Measurements from ENCODE around the gene CMTM2.
A peak's percentile ranks its signal among the peaks of the same experiment; 100 is the strongest.

Gene CMTM2, protein sequence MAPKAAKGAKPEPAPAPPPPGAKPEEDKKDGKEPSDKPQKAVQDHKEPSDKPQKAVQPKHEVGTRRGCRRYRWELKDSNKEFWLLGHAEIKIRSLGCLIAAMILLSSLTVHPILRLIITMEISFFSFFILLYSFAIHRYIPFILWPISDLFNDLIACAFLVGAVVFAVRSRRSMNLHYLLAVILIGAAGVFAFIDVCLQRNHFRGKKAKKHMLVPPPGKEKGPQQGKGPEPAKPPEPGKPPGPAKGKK

GRCh38 chr16:66578651-66579531 lies at the start of gene CMTM2:
TSS of gene CMTM2 (plus strand) at chr16:66579463. CDS start at chr16:66579608, 145 bp downstream.
- no peak for DNase-seq (ENCODE audit: extremely low read depth in 1 of 2, low read depth in 1 of 2)

DNA sequence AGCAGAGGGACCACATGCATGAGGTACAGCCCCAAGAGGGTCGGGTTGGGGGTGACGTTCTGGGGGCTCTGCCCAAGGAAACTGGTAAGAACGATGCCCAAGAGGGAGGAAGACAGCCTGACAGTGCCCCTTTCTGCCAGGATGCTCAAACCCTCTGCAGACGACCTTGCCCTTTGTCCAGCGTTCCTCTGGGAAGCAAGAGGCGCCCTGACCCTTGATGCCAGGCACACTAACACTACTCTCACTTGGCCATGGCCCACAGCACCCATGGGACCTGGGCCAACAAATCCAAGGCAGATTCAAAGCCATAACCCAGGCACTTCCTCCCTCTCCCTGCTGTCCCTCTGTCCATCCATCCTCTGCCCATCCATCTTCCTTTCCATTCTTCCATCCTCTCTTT lies 49.8 kb upstream of the CMTM2 start:
- DNase-seq (ENCODE audit: extremely low read depth in 1 of 2, low read depth in 1 of 2) = no peak

DNA sequence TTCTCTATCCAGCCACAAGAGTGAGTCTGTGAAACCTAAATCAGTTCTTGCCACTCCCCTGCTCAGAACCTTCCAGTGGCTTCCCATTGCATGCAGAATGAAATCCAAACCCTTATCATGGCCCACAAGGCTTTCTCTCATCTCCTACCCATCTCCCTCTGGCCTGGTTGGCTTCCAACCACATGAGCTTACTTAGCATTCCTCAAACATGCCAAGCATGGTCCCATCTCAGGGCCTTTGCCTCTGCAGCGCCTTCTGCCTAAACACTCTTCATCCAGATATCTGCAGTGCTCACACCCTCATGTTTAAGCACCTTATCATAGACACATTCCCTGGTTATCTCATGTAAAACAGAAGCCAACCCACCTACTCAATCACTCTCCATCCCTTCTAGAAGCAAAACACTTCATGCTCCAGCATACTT lies 44.9 kb upstream of the CMTM2 start:
- DNase-seq (ENCODE audit: extremely low read depth in 1 of 2, low read depth in 1 of 2) = no peak

DNA sequence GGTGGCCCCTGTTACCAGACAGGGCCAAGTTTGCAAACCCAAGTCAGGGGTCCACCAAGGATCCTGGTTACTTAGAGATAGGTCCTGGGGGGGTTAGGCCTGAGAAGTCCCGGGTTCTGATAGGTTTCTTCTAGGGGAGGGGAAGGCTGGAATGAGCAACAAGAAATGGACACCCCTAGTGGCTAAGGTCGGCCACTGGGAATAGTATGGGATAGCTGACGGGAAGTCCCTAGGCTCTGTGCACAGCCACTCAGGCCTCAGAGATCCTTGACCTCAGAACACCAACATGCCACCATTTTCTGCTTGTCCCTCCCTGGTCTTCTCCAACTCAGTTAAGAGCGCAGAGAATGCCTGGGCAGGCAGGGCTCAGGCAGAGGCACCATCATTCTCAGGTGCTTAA lies 42.7 kb upstream of the CMTM2 start:
- no peak for DNase-seq (ENCODE audit: extremely low read depth in 1 of 2, low read depth in 1 of 2)

GRCh38 chr16:66537236-66537635 lies 42.0 kb upstream of the CMTM2 start:
- DNase-seq (ENCODE audit: extremely low read depth in 1 of 2, low read depth in 1 of 2) = no peak

- DNase-seq (ENCODE audit: extremely low read depth in 1 of 2, low read depth in 1 of 2) = no peak
Measured at GRCh38 chr16:66538910-66539309, 40.4 kb upstream of the CMTM2 start.

- no peak for DNase-seq (ENCODE audit: extremely low read depth in 1 of 2, low read depth in 1 of 2)
Measured at GRCh38 chr16:66539623-66540469, 39.4 kb upstream of the CMTM2 start.

GRCh38 chr16:66541388-66542355 lies 37.6 kb upstream of the CMTM2 start:
- DNase-seq (ENCODE audit: extremely low read depth in 1 of 2, low read depth in 1 of 2) = no peak

DNA sequence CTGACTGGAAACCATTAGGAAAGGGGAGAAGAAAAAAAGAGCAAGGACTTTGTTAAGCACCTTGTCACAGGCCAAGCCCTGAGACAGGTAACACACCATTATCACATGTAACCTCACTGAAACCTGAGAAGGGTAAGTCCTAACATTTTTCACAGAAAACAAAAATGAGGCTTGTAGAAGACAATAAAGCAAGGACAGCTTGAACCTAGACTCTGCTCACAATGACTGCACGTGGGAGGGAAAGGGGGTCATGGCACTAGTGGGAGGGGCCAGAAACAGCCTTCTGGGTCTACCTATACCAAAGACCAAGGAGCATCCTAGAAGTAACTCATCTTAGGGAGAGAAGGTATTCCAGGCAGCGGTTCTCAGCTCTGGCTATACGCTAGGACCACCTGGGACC lies 36.9 kb upstream of the CMTM2 start:
- no peak for DNase-seq (ENCODE audit: extremely low read depth in 1 of 2, low read depth in 1 of 2)

GRCh38 chr16:66543541-66543940 lies 35.7 kb upstream of the CMTM2 start:
- DNase-seq (ENCODE audit: extremely low read depth in 1 of 2, low read depth in 1 of 2) = no peak

DNA sequence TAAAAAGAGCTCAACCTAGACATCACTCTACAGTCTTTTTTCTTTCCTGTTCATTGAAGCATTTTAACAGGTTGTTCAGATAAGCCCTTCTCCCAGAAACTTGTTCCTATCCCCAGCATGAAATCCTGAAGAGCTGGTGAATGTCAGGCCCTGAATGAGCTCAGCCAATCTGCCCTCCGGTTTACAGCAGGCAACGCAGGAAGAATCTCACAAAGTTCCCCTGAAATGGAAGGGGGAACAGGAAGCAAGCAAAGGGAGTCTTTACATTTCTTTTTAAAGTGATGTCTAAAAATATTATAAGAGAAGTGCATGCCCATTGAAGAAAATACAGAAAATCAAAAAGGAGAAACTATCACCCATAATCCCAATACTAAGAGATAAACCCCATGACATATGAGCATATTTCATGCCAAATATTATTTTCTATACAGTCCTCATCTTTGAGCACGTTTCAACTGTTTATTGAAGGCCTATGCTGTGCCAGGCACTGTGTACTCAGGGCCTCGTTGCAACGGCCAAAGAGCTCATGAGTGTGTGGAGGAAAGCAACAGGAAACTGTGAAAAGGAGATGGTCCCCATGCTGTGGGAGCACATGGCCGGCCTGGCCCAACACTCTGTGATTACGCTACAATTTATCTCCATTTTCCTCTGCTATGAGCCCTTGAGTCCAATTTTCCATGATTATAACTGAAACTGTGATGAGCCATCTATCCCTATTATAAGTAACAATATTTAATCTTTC lies 35.1 kb upstream of the CMTM2 start:
- DNase-seq (ENCODE audit: extremely low read depth in 1 of 2, low read depth in 1 of 2) = no peak

GRCh38 chr16:66547101-66547989 lies 31.9 kb upstream of the CMTM2 start:
- DNase-seq (ENCODE audit: extremely low read depth in 1 of 2, low read depth in 1 of 2) = no peak

GRCh38 chr16:66548068-66548467 lies 31.2 kb upstream of the CMTM2 start:
- DNase-seq (ENCODE audit: extremely low read depth in 1 of 2, low read depth in 1 of 2) = no peak

- no peak for DNase-seq (ENCODE audit: extremely low read depth in 1 of 2, low read depth in 1 of 2)
Measured at GRCh38 chr16:66548868-66549267, 30.4 kb upstream of the CMTM2 start.

DNA sequence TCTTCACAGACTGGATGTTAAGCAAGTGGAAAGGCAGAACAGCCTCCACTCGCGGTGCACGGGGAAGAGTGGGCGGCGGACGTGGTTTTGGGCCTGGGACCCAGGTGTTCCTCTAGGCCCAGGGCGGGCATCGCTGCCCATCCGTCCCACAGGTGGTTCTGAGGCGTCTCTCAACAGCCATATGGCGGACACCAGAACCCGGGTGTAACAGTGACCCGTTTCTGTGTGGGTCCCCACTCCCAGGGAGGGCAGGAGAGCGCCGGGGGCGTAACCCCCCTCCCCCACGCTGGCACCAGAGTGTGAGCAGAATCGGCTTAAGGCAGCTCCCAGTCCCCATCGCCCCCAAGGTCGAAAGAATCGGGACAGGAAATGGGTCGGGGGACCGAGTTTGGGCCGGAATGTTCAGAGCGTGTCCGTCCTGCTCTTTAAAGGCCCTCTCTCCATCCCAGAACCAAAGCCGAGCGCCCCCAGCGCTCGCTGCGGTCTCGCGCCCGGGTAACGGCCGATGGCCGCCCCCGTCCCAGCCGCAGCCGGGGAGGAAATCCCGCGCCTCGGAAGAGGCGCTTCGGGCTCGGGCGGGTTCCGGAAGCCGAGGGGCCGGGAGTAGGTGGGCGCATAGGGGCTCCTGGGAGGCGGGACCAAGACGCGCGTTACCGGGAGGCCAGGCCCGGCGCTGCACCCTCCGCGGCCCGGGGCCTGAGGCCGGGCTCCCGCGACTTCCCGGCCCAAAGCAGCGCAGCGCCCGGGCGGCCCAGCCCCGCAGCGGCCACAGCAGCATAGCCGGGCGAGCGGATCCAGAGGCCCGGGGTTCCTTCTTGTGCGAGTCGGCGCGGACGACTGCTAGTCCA lies 29.8 kb upstream of the CMTM2 start, which contains the start of gene TK2:
TK2 (minus strand) TSS at position 839 of the 848 bp plus-strand sequence; CDS start at position 778, 61 bp downstream.
- DNase-seq (ENCODE audit: extremely low read depth in 1 of 2, low read depth in 1 of 2) = peak; percentile 56 to 72

GRCh38 chr16:66551348-66551759 lies 27.9 kb upstream of the CMTM2 start:
- DNase-seq (ENCODE audit: extremely low read depth in 1 of 2, low read depth in 1 of 2) = peak; percentile 29 to 59

DNA sequence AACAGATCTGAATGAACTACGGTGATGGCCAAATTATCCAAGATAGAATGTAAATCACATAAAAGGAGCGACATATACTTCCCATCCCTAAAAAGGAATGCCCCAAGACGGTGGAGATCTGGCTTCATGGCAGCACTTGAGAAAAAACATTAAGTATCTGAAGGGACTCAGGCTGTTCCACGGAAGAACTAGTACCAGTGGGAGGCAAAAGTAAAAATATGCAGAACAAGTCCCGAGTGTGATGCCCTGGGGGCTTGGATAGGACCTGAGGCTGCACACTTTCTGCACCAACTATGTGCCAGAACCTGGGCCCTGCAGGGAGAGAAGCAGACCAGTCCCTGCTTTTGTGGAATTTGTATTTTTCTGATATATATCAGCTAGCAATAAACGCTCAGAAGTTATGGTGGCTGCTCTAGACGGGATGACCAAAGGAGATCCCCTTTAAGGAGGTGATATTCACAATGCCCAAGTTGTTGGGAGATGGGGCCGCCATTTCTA lies 27.4 kb upstream of the CMTM2 start:
- DNase-seq (ENCODE audit: extremely low read depth in 1 of 2, low read depth in 1 of 2) = no peak

Measured in stimulated activated CD8-positive, alpha-beta memory T cell treated with anti-CD3 and anti-CD28 coated beads, Interleukin-7, amount 100 ng/mL, for 48 hours (primary cell).